C4-2B (cell line): ENCODE measurements around the gene CHRNA9.

Experiments
- ZFX ChIP-seq: fragments of 450-650 bp; IDR thresholded peaks from 2 replicates; pipeline ENCODE4 v1.6.1; 2017
- TF ChIP-seq, protein P1 (sequence below): fragments of 450-650 bp; conservative IDR thresholded peaks from 2 replicates; pipeline ENCODE4 v1.5.1; 2017; ENCODE audit warnings: mild to moderate bottlenecking

DNA sequence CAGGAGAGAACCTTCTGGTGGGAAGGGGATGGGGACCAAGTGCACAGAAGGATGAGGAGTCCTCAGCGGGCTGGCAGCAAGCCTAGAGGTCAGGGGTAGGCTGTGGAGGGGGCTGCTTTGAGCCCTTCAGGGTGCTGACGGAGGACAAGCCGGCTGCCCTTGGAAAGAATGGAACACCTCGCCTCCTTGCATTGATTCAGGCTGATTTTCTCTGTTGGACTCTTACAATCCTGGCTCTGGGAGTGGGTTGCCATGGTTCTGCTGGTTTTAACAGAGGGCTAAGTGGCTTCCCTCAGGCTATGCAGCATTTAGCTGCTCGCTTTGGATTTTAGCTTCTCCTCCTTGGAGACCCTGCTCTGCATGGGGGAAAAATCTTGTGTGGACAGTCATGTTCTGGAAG, 49.4 kb upstream of the CHRNA9 start:
- TF ChIP-seq, protein P1, sequence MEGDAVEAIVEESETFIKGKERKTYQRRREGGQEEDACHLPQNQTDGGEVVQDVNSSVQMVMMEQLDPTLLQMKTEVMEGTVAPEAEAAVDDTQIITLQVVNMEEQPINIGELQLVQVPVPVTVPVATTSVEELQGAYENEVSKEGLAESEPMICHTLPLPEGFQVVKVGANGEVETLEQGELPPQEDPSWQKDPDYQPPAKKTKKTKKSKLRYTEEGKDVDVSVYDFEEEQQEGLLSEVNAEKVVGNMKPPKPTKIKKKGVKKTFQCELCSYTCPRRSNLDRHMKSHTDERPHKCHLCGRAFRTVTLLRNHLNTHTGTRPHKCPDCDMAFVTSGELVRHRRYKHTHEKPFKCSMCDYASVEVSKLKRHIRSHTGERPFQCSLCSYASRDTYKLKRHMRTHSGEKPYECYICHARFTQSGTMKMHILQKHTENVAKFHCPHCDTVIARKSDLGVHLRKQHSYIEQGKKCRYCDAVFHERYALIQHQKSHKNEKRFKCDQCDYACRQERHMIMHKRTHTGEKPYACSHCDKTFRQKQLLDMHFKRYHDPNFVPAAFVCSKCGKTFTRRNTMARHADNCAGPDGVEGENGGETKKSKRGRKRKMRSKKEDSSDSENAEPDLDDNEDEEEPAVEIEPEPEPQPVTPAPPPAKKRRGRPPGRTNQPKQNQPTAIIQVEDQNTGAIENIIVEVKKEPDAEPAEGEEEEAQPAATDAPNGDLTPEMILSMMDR = no peak
- no peak for TF ChIP-seq ZFX
